Regular cardiac myocyte (primary cell): Measurements from ENCODE around the gene TSC22D1. TPM values are rescaled to one million over a fixed set of nuclear protein-coding genes. Genes with fewer than 3 reads are reported as not detected.

Experiments used
- total RNA-seq: library from RNA; depleted of rRNA; stranded (reverse); fragments of >200 nt; gene quantifications from 2 replicates; pipeline ENCODE4 v1.2.3, GENCODE V29; 2014

The TSC22D1 gene
- 54.8 and 105 TPM in 2 replicates for total RNA-seq

DNA sequence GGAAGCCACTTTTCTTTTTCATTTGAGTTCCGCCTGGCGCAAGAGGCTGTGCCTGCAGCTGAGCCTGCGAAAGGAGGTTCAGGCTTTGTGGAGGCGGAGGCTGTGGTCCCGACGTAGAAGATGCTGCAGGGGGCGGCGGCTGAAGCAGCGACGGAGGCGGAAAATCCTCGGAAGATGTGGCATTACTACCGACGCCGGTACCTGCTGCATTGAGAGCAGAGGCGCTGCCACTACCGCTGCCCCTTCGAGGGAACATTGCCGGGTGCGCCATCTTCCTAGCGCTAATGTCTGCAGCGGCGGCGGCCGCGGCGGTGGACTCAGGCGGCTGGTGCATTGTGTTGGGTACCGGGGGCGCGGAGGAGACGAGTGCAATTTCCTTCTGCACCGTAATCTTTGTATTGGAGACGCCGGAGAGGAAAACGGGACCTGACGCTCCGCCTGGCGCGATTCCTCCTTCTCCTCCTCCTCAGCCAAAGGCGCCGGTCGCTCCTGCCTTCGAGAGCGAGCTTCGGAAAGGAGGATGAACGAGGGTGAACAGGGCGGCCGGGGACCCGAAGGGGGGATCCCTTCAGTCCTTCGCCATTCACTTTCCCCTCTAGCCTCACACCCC, at the start of gene TSC22D1:
TSC22D1 (minus strand) TSS at position 590 of the 610 bp plus-strand sequence; CDS start at position 334, 256 bp downstream.

Other genes with a start within 250 kb of the TSC22D1 start
- 3.1 and 10.4 TPM in 2 replicates for gene SERP2, start 202.5 kb downstream of the TSC22D1 start, total RNA-seq